ENCODE measurements around the gene GHDC. TPM values are rescaled to one million over a fixed set of nuclear protein-coding genes. Genes with fewer than 3 reads are reported as not detected.
"Not testable (repeated sequence)": the region's sequence is repeated elsewhere in the genome, so short reads cannot be mapped to it uniquely, and the experiment has no call there.

The GHDC gene
- total RNA-seq, 2 donors from 2014 or later, result 13.2 to 17.5 TPM

DNA sequence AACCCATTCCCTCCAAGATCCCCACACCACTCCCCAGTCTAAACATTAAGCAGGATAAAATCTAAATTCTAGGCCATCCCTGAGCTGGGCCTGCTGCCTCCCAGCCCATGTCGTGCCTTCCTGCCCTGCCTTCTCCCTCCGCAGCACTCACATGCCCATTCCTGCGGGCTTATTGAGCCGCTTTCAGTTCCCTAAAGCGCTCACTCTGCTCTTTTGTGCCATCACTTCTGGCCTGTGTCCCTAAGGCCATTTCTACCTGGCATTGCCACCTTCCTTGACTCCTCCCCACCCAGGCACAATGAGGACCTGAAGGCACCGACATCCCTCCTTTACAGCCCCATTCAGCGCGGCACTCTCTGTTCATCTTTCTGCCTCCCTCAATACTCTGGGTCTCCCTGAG is 26.5 kb downstream of the GHDC start:
- DNase-seq (ENCODE audit: low spot score) (no peak), ATAC-seq (no peak)
- Mint-ChIP-seq H3K4me3 (no peak overlapping the region), H3K27ac (no peak overlapping the region), H3K9me3 (no peaks in the 10 kb centered on the region), H3K4me1 (ENCODE audit: low read depth in 2 of 2) (peaks cover 0 to 5% of the 10 kb centered on the region in 2 donors), H3K27me3 (peaks cover 0 to 3% of the 10 kb centered on the region in 2 donors), H3K36me3 (no peaks in the 10 kb centered on the region)

DNA sequence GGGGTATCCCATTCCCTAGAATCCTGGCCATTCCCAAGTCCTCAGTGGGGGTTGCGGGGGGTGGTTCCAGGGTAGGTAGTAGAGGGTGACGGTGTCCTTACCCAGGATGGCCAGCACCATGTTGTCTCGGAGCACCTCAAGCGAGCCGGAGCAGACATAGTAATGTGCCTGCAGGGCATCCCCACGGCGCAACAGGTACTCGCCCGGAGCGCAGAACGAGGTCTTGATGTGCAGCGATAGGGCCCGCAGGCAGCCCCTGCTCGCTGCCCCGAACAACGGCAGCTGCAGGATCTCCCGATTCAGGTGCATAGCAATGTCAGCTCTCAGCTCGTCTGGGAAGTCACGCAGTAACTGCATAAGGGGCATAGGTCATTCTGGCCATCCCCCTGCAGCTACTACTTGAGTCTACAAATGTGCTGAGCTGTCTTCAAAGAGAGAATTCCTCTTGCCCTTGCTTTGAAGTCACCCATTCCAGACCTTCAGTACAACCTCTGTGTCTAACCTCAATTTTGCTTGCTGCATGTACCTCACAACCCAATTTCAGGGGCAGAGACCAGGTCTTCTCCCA is 28.0 kb downstream of the GHDC start:
- peaks cover 0 to 5% of the 10 kb centered on the region in 2 donors for H3K4me1 Mint-ChIP-seq (ENCODE audit: low read depth in 2 of 2)
- DNase-seq (ENCODE audit: low spot score) (no peak), ATAC-seq (no peak)
- H3K36me3 Mint-ChIP-seq, result no peaks in the 10 kb centered on the region
- H3K27ac Mint-ChIP-seq, result no peak overlapping the region
- H3K9me3 Mint-ChIP-seq, result no peaks in the 10 kb centered on the region
- no peak overlapping the region for H3K4me3 Mint-ChIP-seq
- peaks cover 0 to 3% of the 10 kb centered on the region in 2 donors for H3K27me3 Mint-ChIP-seq

DNA sequence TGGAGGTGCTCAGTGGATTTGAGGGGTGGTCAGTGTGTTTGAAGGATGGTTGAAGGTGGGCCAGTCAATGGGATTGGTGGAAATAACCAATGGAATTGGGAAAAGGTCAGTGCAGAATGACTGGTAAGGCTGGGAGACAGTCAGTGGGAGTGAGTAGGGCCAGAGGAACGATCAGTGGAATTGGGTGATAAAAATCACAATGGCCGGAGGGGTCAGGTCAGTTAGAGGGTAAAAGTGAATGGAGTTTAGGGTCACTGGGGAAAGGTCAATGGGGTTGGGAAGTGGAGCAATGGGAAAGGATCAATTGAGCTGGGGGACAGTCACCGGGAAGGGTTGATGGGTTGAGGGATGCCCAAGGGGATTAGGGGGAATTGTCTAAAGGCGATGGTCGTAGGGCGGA is 28.5 kb downstream of the GHDC start:
- Mint-ChIP-seq H3K4me3 (no peak overlapping the region), H3K9me3 (no peaks in the 10 kb centered on the region), H3K27ac (no peak overlapping the region), H3K36me3 (no peaks in the 10 kb centered on the region), H3K4me1 (ENCODE audit: low read depth in 2 of 2) (peaks cover 0 to 5% of the 10 kb centered on the region in 2 donors), H3K27me3 (peaks cover 0 to 2% of the 10 kb centered on the region in 2 donors)
- DNase-seq (ENCODE audit: low spot score) (no peak), ATAC-seq (no peak)

DNA sequence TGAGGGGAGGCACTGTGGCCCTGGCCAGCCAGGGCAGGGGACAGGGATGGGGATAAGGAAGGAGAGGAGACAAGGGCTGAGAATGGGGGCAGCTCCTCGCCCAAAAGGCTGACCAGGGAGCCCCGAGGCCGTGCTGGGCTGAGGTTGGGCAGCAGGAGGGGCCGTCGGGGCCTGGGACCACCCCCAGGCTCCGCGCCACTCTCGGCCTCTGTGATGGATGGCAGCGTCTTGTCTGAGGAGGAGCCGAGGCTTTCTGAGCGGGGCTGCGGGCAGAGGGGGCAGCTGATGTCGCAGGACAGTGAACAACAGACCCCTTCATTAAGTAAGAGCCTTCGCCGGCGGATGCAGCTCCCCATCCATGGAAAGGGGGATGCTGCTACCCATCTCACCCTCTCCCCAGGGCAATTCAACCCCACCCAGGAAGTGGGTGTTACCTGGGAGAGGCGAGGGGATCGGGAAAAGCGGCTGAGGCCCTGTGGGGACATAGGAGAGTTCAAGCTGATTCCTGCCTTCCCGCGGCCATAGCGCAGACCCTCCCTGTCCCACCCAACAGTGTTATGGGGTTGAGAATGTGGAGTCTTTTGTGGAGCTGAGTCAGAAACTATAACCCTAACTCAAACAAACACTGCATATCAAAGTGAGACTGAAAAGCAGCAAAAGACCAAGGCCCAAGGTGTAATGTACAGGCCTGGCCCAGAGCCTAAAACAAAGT is 30.4 kb downstream of the GHDC start:
- Mint-ChIP-seq H3K9me3 (no peaks in the 10 kb centered on the region), H3K27me3 (no peaks in the 10 kb centered on the region), H3K27ac (peak overlapping the region in 1 of 2 donors; percentile 42)

DNA sequence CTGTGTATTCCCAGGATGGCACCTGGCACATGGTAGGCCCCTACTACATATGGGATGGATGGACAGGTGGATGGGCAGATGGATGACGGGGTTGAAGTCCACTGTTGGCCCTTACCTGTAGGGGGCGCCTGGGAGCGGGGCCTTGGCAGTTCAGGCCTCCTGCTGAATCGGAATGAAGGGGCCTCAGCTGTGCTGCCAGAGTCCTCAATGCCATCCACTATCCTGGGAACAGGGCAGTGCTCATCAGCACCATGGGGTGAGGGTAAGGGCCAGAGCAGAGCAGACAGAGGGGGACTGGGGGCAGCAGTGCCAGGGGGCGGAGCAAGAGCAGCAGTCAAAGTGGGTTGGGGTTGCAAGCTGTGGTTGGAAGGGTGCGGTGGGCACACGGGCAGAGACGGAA is 31.2 kb downstream of the GHDC start:
- Mint-ChIP-seq H3K9me3 (no peaks in the 10 kb centered on the region), H3K4me1 (ENCODE audit: low read depth in 2 of 2) (peaks cover 0 to 5% of the 10 kb centered on the region in 2 donors), H3K27ac (no peak overlapping the region), H3K27me3 (no peaks in the 10 kb centered on the region), H3K4me3 (no peak overlapping the region), H3K36me3 (no peaks in the 10 kb centered on the region)
- peak; percentile 64 for DNase-seq (ENCODE audit: low spot score)
- peak; percentile 20 to 62 for ATAC-seq

More for the DNA sequence above, 30.4 kb downstream of the GHDC start:
- no peak for ATAC-seq
- H3K4me1 Mint-ChIP-seq (ENCODE audit: low read depth in 2 of 2), result peaks cover 0 to 5% of the 10 kb centered on the region in 2 donors
- no peaks in the 10 kb centered on the region for H3K36me3 Mint-ChIP-seq
- DNase-seq (ENCODE audit: low spot score), result peak; percentile 60
- H3K4me3 Mint-ChIP-seq, result no peak overlapping the region

DNA sequence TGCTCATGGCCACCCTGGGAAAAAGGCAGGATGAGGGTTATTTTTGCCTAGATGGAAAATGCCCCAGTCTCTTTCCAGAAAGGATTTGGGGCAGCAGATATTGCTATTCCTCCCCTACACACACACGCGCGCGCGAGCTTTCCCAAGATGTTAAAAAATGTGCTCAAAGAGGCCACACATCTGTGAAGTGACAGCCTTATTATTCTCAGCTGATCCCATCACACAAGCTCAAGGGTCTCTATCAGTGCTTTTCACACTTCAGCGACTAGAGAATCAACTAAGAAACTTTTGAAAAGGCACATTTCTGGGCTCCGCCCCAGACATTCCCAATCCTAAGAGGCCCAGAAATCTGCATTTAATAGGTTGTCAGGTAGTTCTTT is 33.8 kb downstream of the GHDC start:
- H3K9me3 Mint-ChIP-seq, result no peaks in the 10 kb centered on the region
- ATAC-seq, result no peak

DNA sequence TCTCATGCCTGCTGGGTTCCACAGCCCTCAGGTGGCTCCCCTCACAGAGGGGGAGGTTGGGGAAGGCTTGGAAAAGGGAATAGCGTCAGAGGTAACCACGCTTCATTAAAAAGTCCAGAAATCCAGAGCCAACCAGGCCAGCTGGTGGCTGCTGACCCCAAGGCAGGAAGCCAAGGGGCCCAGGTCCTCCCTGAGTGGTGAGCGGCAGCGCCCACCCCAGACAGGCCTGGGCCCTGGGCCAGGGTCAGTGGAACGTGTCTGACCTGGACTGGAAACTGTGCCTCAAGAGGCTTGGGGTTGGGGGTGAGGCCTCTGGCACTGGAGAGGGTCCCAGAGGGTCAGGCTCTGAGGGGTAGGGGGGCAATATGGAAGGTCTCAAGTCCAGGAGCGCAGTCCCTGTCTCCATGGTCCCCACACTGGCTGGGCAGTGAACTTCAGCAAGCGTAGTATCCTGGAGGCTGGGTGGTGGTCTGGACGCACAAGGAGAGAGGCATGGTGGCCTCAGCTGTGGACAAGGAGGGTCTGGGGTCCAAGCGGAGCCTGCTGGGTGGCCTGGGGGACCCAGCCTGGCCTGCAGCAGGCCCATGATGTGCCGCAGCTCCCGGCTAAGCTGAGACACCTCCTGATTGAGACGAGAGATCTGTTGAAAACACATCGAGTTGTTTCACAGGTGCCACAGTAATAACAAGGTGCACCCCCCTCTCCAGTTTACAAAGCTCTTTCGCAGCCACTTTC is 34.3 kb downstream of the GHDC start:
- no peak overlapping the region for H3K27ac Mint-ChIP-seq

More for the DNA sequence above, 33.8 kb downstream of the GHDC start:
- no peak for DNase-seq (ENCODE audit: low spot score)
- no peaks in the 10 kb centered on the region for H3K27me3 Mint-ChIP-seq
- no peak overlapping the region for H3K27ac Mint-ChIP-seq
- no peak overlapping the region for H3K4me3 Mint-ChIP-seq
- H3K4me1 Mint-ChIP-seq (ENCODE audit: low read depth in 2 of 2), result peaks cover 0 to 8% of the 10 kb centered on the region in 2 donors
- no peaks in the 10 kb centered on the region for H3K36me3 Mint-ChIP-seq

DNA sequence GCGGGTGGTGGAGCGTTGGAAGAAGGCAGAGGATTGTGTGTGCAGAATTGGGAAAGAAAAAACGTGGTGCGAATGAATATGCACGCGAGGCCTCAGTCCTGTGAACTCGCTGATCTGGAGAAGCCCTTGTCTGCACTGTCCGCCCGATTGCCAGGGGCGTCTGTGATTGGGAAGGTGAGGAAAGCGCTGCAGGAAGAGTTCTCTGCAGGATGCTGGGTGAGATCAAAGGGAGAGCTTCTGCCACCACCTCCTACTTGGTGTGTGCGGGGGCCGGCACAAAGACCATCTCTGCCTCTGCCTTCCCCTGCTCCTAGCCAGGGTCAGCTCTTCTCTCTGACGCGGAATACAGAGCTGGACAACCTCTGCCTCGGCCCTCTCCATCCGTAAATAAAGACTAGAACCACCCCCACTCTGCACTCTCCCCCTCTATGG is 38.7 kb downstream of the GHDC start:
- no peaks in the 10 kb centered on the region for H3K9me3 Mint-ChIP-seq
- H3K27me3 Mint-ChIP-seq, result no peaks in the 10 kb centered on the region
- no peak for ATAC-seq
- H3K4me3 Mint-ChIP-seq, result peak overlapping the region; percentile 94
- peak overlapping the region; percentile 62 to 82 for H3K27ac Mint-ChIP-seq
- peaks cover 24% of the 10 kb centered on the region in 2 donors for H3K4me1 Mint-ChIP-seq (ENCODE audit: low read depth in 2 of 2)
- H3K36me3 Mint-ChIP-seq, result peaks cover 6% of the 10 kb centered on the region
- no peak for DNase-seq (ENCODE audit: low spot score)

More for the DNA sequence above, 34.3 kb downstream of the GHDC start:
- H3K4me3 Mint-ChIP-seq, result no peak overlapping the region
- H3K9me3 Mint-ChIP-seq, result no peaks in the 10 kb centered on the region
- DNase-seq (ENCODE audit: low spot score), result no peak
- ATAC-seq, result no peak
- peaks cover 0 to 8% of the 10 kb centered on the region in 2 donors for H3K4me1 Mint-ChIP-seq (ENCODE audit: low read depth in 2 of 2)
- no peaks in the 10 kb centered on the region for H3K27me3 Mint-ChIP-seq
- no peaks in the 10 kb centered on the region for H3K36me3 Mint-ChIP-seq

DNA sequence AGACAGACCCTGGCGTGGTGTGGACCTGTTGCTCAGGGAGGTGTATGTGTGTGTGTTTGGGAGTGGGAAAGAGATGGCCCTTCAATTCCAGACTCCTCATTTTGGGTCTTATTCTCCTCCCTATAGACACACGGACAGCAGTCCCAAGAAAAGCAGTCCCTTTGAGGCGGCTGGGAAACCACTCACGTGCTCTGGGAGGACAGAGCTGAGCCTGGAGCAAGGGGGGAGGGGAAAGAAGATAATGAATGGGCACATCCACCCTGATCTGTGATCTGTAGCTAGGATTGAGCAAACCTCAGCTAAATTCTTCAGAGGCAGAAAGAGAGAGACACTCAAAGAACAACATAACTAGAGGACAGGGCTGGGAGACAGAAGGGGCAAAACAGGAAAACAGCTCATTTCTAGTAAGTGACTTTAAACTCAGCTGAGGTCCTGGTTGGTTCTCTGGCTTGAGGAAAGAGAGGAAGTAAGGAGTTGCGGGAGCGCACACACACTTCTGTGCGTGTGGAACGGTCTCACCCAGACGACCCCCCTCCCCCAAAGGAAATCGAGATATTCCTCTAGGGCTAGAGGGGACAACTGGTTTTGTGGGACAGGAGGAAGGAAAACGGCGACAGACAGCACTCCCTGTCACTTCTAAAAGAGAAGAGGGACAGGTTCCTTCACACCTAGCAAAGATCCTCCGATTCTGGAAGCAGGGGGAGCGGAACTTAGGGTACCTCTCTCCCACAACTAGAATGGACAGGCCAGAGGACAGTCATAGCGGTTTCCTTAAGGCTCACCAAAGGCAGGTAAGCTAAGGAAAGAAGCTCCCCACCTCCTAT is 40.2 kb downstream of the GHDC start:
- Mint-ChIP-seq H3K4me3 (peak overlapping the region; percentile 94), H3K27me3 (no peaks in the 10 kb centered on the region), H3K4me1 (ENCODE audit: low read depth in 2 of 2) (peaks cover 24% of the 10 kb centered on the region in 2 donors), H3K36me3 (peaks cover 6% of the 10 kb centered on the region), H3K27ac (peak overlapping the region; percentile 82 to 94), H3K9me3 (no peaks in the 10 kb centered on the region)
- ATAC-seq (no peak), DNase-seq (ENCODE audit: low spot score) (no peak)

DNA sequence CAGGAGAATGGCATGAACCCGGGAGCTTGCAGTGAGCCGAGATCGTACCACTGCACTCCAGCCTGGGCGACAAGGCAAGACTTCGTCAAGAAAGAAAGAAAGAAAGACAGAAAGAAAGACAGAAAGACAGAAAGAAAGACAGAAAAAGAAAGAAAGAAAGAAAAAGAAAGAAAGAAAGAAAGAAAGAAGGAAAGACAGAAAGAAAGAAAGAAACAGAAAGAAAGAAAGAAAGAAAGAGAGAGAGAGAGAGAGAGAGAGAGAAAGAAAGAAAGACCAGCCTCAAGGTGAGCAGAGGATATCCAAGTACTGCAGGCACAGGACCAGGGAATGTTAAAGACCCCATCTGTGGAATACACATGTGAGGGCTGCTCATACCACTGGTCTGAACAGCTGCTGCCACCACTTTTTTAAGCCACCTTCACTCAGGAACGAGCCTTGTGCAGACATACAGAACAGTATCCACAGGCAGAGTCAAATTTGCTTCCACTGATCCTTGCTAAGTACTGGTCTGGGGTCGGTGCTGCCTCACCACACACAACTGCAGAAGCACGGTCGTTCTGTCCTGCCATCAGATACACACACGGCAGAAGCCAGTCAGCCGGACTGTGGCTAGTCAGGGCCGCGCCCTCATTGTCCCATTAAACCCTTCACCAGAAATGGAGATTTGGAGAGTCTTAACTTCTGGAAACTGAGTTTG is 47.2 kb downstream of the GHDC start:
- ATAC-seq (no peak), DNase-seq (ENCODE audit: low spot score) (no peak)
- peaks cover 11% of the 10 kb centered on the region for H3K36me3 Mint-ChIP-seq
- peaks cover 30 to 39% of the 10 kb centered on the region in 2 donors for H3K4me1 Mint-ChIP-seq (ENCODE audit: low read depth in 2 of 2)
- peak overlapping the region in 1 of 2 donors; percentile 15 for H3K27ac Mint-ChIP-seq
- no peak overlapping the region for H3K4me3 Mint-ChIP-seq
- H3K27me3 Mint-ChIP-seq, result no peaks in the 10 kb centered on the region
- no peaks in the 10 kb centered on the region for H3K9me3 Mint-ChIP-seq

DNA sequence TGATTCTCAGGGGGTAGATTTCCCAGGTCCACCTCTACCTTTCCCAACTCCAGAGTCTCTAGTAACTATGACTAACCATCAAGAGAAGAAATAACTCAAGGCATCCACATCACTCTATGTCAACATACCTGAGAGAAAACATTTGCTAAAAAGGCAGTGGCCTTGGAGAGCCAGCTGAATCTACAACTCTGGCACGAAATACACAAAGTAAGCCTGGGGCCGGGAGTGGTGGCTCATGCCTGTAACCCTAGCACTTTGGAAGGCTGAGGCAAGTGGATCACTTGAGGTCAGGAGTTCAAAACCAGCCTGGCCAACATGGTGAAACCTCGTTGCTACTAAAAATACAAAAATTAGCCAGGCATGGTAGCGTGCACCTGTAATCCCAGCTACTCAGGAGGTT is 51.2 kb downstream of the GHDC start:
- H3K36me3 Mint-ChIP-seq, result peaks cover 11% of the 10 kb centered on the region
- ATAC-seq; H3K9me3 Mint-ChIP-seq; H3K4me3 Mint-ChIP-seq; DNase-seq (ENCODE audit: low spot score); H3K27me3 Mint-ChIP-seq; H3K27ac Mint-ChIP-seq: not testable (repeated sequence)
- peaks cover 24 to 31% of the 10 kb centered on the region in 2 donors for H3K4me1 Mint-ChIP-seq (ENCODE audit: low read depth in 2 of 2)

DNA sequence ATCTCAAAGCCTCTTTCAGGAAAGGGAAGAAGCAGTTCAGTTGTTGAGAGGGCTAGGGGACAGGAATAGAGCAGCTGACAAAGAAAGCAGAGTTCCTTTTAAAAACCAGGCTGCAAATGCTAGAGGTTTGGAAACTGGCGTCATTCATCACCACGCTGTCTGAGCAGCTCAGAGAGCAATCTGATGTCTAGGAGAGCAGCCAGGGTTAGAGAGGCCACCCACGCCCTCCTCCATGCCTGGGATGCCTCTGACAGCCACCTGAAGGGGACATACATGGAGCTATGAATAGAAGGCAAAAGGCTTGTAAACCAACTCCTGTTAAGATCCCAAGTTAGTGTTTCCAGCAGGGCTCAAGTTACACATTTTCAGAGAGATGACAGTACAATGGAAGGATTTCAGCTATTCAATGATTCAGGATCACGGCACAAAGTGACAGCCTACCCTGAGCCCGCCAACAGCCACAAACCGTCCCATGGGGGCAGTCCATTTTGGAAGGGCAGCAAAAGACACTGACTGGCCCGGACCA is 51.9 kb downstream of the GHDC start:
- H3K27ac Mint-ChIP-seq, result no peak overlapping the region
- peaks cover 21 to 33% of the 10 kb centered on the region in 2 donors for H3K4me1 Mint-ChIP-seq (ENCODE audit: low read depth in 2 of 2)
- no peaks in the 10 kb centered on the region for H3K9me3 Mint-ChIP-seq
- no peaks in the 10 kb centered on the region for H3K27me3 Mint-ChIP-seq
- H3K36me3 Mint-ChIP-seq, result peaks cover 9% of the 10 kb centered on the region
- ATAC-seq, result no peak
- DNase-seq (ENCODE audit: low spot score), result no peak
- no peak overlapping the region for H3K4me3 Mint-ChIP-seq

DNA sequence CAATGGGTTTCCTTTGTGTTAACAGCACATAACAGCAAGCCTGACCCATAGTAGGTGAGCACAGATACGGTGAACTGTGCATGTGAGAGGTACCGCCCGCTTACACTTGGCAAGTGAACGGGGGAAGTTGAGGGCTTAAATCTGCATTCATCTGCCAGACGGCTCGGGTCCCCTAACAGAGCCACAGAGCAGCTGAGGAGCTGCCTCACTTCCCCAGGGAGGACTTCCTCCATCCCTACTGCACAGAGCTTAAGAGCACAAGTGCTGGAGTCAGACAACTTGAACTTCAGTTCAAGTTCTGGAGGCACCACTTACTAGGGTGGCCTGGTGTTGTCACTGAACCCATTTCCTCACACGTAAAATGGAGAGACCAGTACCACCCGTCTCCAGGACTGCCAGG is 52.9 kb downstream of the GHDC start:
- no peak for ATAC-seq
- Mint-ChIP-seq H3K9me3 (no peaks in the 10 kb centered on the region), H3K4me3 (no peak overlapping the region), H3K27ac (no peak overlapping the region), H3K36me3 (no peaks in the 10 kb centered on the region), H3K4me1 (ENCODE audit: low read depth in 2 of 2) (peaks cover 11 to 31% of the 10 kb centered on the region in 2 donors), H3K27me3 (no peaks in the 10 kb centered on the region)
- no peak for DNase-seq (ENCODE audit: low spot score)

All from natural killer cell treated with Interleukin-12 subunit alpha and Interleukin-12 subunit beta and Interleukin-15 and Interleukin-18, amount 100 ng/mL, for 72 hours (primary cell).